A673 (cell line): ENCODE measurements around the gene DKK3.

Source experiments
- EZH2 ChIP-seq: fragments of 200-600 bp; sonication (generic); IDR thresholded peaks from 2 replicates; pipeline ENCODE4 v1.6.1; 2017; ENCODE audit warnings: borderline replicate concordance, low read depth, mild to moderate bottlenecking, mixed read lengths, antibody characterized with exemption, low read length; ENCODE audit not compliant: poor library complexity, severe bottlenecking
- TF ChIP-seq, protein P1 (sequence below): fragments of 300-800, 200-600 bp; sonication (generic); conservative IDR thresholded peaks from 2 replicates; pipeline ENCODE4 v1.5.1; 2017; ENCODE audit warnings: low read depth, mild to moderate bottlenecking, antibody characterized with exemption, low read length, moderate library complexity, mixed read lengths

- TF ChIP-seq, protein P1, sequence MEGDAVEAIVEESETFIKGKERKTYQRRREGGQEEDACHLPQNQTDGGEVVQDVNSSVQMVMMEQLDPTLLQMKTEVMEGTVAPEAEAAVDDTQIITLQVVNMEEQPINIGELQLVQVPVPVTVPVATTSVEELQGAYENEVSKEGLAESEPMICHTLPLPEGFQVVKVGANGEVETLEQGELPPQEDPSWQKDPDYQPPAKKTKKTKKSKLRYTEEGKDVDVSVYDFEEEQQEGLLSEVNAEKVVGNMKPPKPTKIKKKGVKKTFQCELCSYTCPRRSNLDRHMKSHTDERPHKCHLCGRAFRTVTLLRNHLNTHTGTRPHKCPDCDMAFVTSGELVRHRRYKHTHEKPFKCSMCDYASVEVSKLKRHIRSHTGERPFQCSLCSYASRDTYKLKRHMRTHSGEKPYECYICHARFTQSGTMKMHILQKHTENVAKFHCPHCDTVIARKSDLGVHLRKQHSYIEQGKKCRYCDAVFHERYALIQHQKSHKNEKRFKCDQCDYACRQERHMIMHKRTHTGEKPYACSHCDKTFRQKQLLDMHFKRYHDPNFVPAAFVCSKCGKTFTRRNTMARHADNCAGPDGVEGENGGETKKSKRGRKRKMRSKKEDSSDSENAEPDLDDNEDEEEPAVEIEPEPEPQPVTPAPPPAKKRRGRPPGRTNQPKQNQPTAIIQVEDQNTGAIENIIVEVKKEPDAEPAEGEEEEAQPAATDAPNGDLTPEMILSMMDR = no peak
- TF ChIP-seq EZH2 = no peak
These were observed 577 bp upstream of the DKK3 start for GRCh38 chr11:12008790-12009616.
